PC-9 (cell line): ENCODE measurements around the gene UST. TPM values are rescaled to one million over a fixed set of nuclear protein-coding genes. Genes with fewer than 3 reads are reported as not detected.

Experiments
- BruUV-seq: library from RNA; stranded (reverse); fragments of 400-500 nt; replicated peaks from 2 replicates; lab custom pipeline; 2021; lab: Mats Ljungman, UMichigan
- CTCF ChIA-PET: fragments of 300-600 bp; sonication (Branson Sonifier 250); formaldehyde crosslinking; loops from one replicate; lab custom pipeline; 2022; ENCODE audit warnings: antibody characterized with exemption; lab: Charles Lee
- POLR2A ChIA-PET: fragments of 300-600 bp; sonication (Branson Sonifier 250); formaldehyde crosslinking; loops from one replicate; lab custom pipeline; 2022; ENCODE audit warnings: antibody characterized with exemption; ENCODE audit not compliant: unreplicated experiment; lab: Charles Lee
- DNase-seq, 2 experiments: peaks; one replicate each; pipeline versions ENCODE4 v3.0.0 to v3.0.0-alpha.2; 2015 to 2022; ENCODE audit warnings: mixed read lengths in 1 of 2
- H2AFZ ChIP-seq: fragments of 200-600 bp; sonication (generic); 2 replicates; pipeline ENCODE4 v1.8.1; 2017; ENCODE audit warnings: antibody characterized with exemption
- H3F3A ChIP-seq: fragments of 200-600 bp; sonication (generic); 2 replicates; pipeline ENCODE4 v1.8.1; 2017; ENCODE audit warnings: antibody characterized with exemption, mild to moderate bottlenecking, low read depth; ENCODE audit not compliant: insufficient read depth
- H3K27ac ChIP-seq: fragments of 200-600 bp; sonication (generic); 2 replicates; pipeline ENCODE4 v1.6.1; 2016; ENCODE audit warnings: mixed run types
- H3K27me3 ChIP-seq: fragments of 200-600 bp; sonication (generic); 2 replicates; pipeline ENCODE4 v1.6.1; 2016; ENCODE audit warnings: low read depth, mixed run types; ENCODE audit not compliant: insufficient read depth
- H3K36me3 ChIP-seq: fragments of 200-600 bp; sonication (generic); 2 replicates; pipeline ENCODE4 v1.6.1; 2016; ENCODE audit warnings: low read depth, mixed run types
- H3K4me1 ChIP-seq: fragments of 200-600 bp; sonication (generic); replicated peaks from 2 replicates; pipeline ENCODE4 v1.6.1; 2016; ENCODE audit warnings: mixed run types; ENCODE audit not compliant: insufficient read depth
- H3K4me2 ChIP-seq: fragments of 200-600 bp; sonication (generic); 2 replicates; pipeline ENCODE4 v1.6.1; 2017; ENCODE audit warnings: mixed run types
- H3K4me3 ChIP-seq: fragments of 200-600 bp; sonication (generic); 2 replicates; pipeline ENCODE4 v1.6.1; 2016; ENCODE audit warnings: mixed run types
- H3K79me2 ChIP-seq: fragments of 200-600 bp; sonication (generic); 2 replicates; pipeline ENCODE4 v1.6.1; 2017; ENCODE audit warnings: low read depth, mixed run types
- H3K9me2 ChIP-seq: fragments of 200-600 bp; sonication (generic); 2 replicates; pipeline ENCODE4 v1.8.1; 2017; ENCODE audit warnings: mild to moderate bottlenecking; ENCODE audit not compliant: insufficient read depth
- H3K9me3 ChIP-seq: fragments of 200-600 bp; sonication (generic); 2 replicates; pipeline ENCODE4 v1.8.1; 2016; ENCODE audit warnings: low read depth; ENCODE audit not compliant: insufficient read depth
- H4K20me1 ChIP-seq: fragments of 200-600 bp; sonication (generic); 2 replicates; pipeline ENCODE4 v1.8.1; 2017; ENCODE audit not compliant: insufficient read depth
- CTCF ChIP-seq: fragments of 200-600 bp; sonication (generic); conservative IDR thresholded peaks from 2 replicates; pipeline ENCODE4 v1.6.1; 2017; ENCODE audit warnings: mixed run types, antibody characterized with exemption, mild to moderate bottlenecking, moderate library complexity
- EZH2 ChIP-seq: fragments of 200-600 bp; sonication (generic); IDR thresholded peaks from 2 replicates; pipeline ENCODE4 v1.8.0; 2017; ENCODE audit warnings: antibody characterized with exemption, low read depth
- intact Hi-C: fragments of 100-400 bp; cut with micrococcal nuclease; formaldehyde crosslinking; loops from one replicate; pipeline ENCODE4 v1.10.0; 2022; ENCODE audit not compliant: unreplicated experiment
- total RNA-seq: library from RNA; stranded (reverse); gene quantifications from 2 replicates; pipeline ENCODE4 v1.2.3, GENCODE V29; 2021

UST gene
- total RNA-seq, 1 experiment from 2014 or later: 4.2 TPM

GRCh38 chr6:149050160-149050559 lies 303.3 kb downstream of the UST start:
- Histone ChIP-seq H3F3A (no peaks in the 10 kb centered on the region), H4K20me1 (no peaks in the 10 kb centered on the region), H3K9me2 (no peaks in the 10 kb centered on the region), H3K27me3 (no peaks in the 10 kb centered on the region), H3K4me1 (peaks cover 38% of the 10 kb centered on the region), H3K36me3 (no peaks in the 10 kb centered on the region), H3K9me3 (no peaks in the 10 kb centered on the region), H3K79me2 (no peaks in the 10 kb centered on the region), H3K4me2 (peak overlapping the region; percentile 54), H3K4me3 (no peak overlapping the region), H3K27ac (peak overlapping the region; percentile 82), H2AFZ (peak overlapping the region; percentile 72; the same call in 1 of the 2 replicates)
- intact Hi-C loops: no loop called here
- CTCF ChIA-PET: interaction anchor here (0.5 to 0.6 kb wide), 2 partner anchors 22 to 659 kb away, joined by 3 read pairs; no protein-coding TSS in a partner anchor
- no TSS peak for BruUV-seq
- no peak for DNase-seq
- POLR2A ChIA-PET: interaction anchor here (0.7 kb wide), 1 partner anchor 47 kb away, joined by 7 read pairs; no protein-coding TSS in a partner anchor
- TF ChIP-seq CTCF (no peak), EZH2 (no peak)

- Histone ChIP-seq H3K9me3 (no peaks in the 10 kb centered on the region), H3K79me2 (no peaks in the 10 kb centered on the region), H3K27ac (no peak overlapping the region), H3K4me3 (no peak overlapping the region), H3K4me2 (no peak overlapping the region), H4K20me1 (no peaks in the 10 kb centered on the region), H2AFZ (no peak overlapping the region), H3K36me3 (no peaks in the 10 kb centered on the region), H3K9me2 (no peaks in the 10 kb centered on the region), H3K4me1 (peaks cover 29% of the 10 kb centered on the region), H3K27me3 (no peaks in the 10 kb centered on the region), H3F3A (no peaks in the 10 kb centered on the region)
- CTCF ChIA-PET: no interaction called here
- no peak for DNase-seq
- POLR2A ChIA-PET: no interaction called here
- no peak for TF ChIP-seq CTCF
- no peak for TF ChIP-seq EZH2
- intact Hi-C loops: no loop called here
- BruUV-seq: no TSS peak
Observed at GRCh38 chr6:149052350-149053106, 305.7 kb downstream of the UST start.

- H3K36me3 ChIP-seq: no peaks in the 10 kb centered on the region
- no peak overlapping the region for H3K4me2 ChIP-seq
- H3K27me3 ChIP-seq: no peaks in the 10 kb centered on the region
- ChIA-PET POLR2A (no interaction called here), CTCF (no interaction called here)
- H3K4me1 ChIP-seq: peaks cover 18% of the 10 kb centered on the region
- DNase-seq: no peak
- no peaks in the 10 kb centered on the region for H3K9me3 ChIP-seq
- no peaks in the 10 kb centered on the region for H3K9me2 ChIP-seq
- no TSS peak for BruUV-seq
- H2AFZ ChIP-seq: no peak overlapping the region
- H4K20me1 ChIP-seq: no peaks in the 10 kb centered on the region
- no peak overlapping the region for H3K27ac ChIP-seq
- no peaks in the 10 kb centered on the region for H3K79me2 ChIP-seq
- intact Hi-C loops: no loop called here
- H3F3A ChIP-seq: no peaks in the 10 kb centered on the region
- no peak overlapping the region for H3K4me3 ChIP-seq
- no peak for TF ChIP-seq CTCF
- TF ChIP-seq EZH2: no peak
Observed at GRCh38 chr6:149053848-149054558, 307.2 kb downstream of the UST start.
